GM10266 (cell line): ENCODE results near the gene ZBTB24.
"Not testable (repeated sequence)": the region's sequence is repeated elsewhere in the genome, so short reads cannot be mapped to it uniquely, and the experiment has no call there.

Experiments used
- DNase-seq: peaks from one replicate; pipeline ENCODE4 v3.0.0; 2012; ENCODE audit errors: extremely low spot score
- TF ChIP-seq, protein P1 (sequence below): IDR thresholded peaks from 2 replicates; pipeline ENCODE4 v1.5.1; 2012; ENCODE audit warnings: mild to moderate bottlenecking, low read depth; ENCODE audit not compliant: control insufficient read depth, insufficient read depth; ENCODE audit errors: missing control alignments

The ZBTB24 gene

DNA sequence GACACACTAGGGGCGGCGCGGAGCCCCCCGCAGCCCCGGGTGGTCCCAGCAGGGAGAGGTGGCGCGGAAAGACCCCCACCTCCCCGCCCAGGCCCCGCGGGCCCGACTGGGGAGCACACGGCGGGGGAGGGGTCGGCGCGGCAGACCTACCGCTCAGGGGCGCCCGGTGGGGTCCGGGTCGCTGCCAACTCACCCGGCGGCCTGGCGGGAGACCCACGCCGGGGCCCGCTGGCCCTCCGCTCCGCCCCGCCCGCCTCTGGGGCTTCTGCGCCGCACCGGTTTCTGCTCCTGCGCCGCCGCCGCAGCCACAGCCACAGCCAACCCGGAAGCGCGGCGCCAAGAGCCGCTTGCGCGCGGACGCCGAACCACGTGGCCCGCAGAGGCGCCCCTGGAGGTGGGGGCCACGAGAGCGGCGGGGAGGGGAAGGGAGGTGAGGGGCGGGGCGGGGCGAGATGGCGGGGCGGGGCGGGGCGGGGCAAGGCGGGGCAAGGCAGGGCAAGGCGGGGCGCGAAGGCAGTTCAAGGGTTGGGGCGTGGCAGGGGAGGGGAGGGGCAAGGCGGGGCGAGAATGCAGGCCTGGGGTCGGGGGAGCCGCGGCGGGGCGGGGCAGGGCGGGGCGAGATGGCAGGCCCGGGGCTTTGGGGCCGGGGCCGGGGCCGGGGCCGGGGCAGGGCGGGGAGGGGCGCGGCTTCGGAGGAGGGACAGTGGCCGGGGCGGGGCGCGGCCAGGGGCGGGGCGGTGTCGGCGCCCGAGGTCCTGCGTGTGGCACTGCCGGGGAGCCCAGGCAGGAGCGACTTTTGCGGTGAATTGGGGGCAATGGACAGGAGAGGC is at the start of gene ZBTB24:
ZBTB24 (minus strand) TSS at position 315 of the 830 bp plus-strand sequence. CDS start 1,193 bp downstream, outside the sequence.
- TF ChIP-seq, protein P1, sequence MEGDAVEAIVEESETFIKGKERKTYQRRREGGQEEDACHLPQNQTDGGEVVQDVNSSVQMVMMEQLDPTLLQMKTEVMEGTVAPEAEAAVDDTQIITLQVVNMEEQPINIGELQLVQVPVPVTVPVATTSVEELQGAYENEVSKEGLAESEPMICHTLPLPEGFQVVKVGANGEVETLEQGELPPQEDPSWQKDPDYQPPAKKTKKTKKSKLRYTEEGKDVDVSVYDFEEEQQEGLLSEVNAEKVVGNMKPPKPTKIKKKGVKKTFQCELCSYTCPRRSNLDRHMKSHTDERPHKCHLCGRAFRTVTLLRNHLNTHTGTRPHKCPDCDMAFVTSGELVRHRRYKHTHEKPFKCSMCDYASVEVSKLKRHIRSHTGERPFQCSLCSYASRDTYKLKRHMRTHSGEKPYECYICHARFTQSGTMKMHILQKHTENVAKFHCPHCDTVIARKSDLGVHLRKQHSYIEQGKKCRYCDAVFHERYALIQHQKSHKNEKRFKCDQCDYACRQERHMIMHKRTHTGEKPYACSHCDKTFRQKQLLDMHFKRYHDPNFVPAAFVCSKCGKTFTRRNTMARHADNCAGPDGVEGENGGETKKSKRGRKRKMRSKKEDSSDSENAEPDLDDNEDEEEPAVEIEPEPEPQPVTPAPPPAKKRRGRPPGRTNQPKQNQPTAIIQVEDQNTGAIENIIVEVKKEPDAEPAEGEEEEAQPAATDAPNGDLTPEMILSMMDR: no peak
- peak; percentile 96 for DNase-seq

DNA sequence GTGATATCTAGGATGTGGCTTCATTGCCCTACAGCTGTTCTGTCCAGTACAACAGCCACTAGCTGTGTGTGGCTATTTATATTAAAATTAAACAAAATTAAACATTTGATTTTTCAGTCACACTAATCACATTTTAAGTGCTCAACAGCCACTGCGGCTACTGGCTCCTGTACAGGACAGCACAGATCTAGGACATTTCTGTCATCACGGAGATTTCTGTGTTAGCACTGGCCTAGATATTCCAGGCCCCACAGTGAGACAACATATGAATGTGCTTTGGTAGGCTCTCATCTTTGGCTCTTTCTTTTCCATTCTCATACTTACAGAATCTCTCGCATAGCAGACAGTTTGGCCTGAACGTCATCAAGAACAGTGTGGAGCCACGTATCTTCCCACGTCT is 48.4 kb upstream of the ZBTB24 start:
- TF ChIP-seq, protein P1: no peak
- DNase-seq: no peak

DNA sequence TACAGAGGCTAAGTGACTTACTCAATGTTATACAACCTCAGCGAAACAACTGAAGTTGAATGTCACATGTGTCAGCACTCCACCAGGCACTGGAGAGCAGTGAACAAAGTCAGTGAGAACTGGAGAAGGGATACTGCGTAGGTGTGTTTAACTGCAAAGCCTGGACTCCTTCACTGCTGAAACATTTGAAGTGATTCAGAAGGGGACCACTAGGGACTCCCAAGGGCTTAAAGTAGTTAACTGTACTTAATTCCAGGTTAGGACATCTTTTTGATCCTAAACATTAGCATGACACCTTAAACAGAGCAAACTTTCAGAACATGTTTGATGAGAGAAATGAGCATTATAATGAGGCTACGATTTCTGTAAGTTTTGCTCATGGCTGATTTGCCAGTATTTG is 45.0 kb upstream of the ZBTB24 start:
- TF ChIP-seq, protein P1: no peak
- DNase-seq: no peak

DNA sequence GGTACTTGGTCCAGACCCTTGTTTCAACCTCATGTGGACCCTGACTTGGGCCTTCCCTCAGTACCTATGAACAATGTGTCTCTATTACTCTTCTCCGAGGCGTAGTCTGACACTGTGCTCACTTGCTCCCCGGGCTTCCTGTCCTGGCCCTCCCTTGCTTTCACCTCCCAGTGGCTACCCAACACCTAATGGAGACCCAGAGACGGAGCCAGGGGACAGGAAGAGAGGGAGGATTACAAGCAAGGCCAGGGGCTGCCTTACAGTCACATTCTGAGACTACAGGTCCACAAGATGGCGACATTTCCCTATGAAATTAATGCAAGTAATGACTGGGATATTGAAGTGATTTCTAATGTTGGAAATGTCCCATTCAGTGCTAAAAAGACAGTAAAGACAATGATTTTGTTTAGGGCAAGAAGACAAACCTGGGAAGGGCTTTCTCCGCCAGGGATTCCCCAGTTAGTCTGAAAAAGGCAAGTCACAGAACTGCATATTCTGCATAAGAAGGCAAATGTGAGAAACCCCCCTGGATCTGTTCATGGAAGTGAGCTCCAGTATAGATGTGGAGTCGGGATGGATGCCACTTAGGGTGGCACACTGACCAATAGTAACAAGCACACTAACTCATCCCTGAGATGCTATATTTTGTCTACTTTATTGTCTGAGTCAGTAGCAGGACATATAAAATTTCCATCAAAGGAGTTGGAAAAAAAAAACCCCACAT is 44.0 kb upstream of the ZBTB24 start:
- DNase-seq: peak; percentile 56
- TF ChIP-seq, protein P1: peak; percentile 82

DNA sequence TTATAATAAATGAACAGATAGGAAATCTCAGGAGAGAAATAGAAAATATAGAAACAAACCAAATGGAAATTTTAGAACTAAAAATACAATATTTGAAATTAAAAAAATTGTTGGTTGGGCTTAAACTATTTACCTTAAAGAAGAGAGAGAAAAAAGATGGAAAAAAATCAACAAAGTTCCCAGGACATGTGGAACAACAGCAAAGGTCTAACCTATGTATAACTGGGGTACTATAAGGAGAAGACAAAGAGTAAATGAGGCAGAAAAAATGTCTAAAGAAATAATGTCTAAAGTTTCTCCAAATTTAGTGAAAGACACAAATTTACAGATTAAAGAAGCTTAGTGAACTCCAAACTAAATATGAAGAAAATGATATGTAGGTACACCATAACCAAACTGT is 41.1 kb upstream of the ZBTB24 start:
- TF ChIP-seq, protein P1: no peak
- no peak for DNase-seq

DNA sequence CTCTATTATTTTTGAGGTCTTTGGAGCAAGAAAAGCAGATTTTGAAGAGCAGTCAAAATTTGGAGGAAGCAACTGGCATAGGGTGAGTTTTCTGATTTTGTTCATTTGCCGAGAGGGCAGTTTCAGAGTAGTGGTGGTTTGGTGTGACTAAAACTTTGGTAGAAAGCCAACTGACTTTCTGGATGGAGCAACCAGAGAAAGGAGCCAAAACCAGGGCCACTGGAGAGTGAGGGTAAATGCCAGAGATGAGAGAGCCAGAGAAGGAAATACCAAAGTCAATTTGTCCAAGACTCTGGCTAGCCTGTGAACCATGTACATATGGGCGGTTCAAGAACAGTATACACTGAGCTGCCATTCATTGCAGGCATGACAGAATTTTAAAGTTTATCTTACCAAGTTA is 40.5 kb upstream of the ZBTB24 start:
- TF ChIP-seq, protein P1: no peak
- no peak for DNase-seq

DNA sequence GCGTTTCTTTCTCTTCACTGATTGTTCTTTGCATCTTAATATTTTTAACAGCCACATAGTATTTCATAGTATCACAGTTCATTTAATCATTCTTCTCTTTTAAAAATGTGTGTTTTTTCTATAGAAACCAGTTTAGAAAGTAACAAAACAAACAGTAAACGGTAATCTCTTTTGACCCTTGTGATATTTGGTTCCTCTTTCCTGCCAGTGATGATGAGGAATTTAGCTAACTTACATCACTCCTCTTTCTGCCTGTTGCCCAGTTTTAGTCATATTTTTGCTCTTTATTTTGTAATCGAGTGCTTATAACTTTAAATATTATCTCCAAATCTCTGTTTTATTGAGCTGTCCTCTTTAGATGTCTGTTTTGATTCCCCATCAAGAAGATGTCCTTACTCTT is 38.1 kb upstream of the ZBTB24 start:
- DNase-seq: no peak
- TF ChIP-seq, protein P1: no peak

DNA sequence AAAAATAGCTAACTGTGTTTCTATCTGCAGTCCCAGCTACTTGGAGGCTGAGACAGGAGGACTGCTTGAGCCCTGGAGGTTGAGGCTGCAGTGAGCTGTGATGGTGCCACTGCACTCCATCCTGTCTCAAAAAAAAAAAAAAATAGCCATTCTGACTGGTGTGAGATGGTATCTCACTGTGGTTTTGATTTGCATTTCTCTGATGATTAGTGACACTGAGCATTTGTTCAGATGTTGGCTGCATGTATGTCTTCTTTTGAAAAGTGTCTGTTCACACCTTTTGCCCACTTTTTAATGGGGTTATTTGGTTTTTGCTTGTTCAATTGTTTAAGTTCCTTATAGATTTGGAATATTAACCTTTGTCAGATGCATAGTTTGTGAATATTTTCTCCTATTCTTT is 36.6 kb upstream of the ZBTB24 start:
- DNase-seq: not testable (repeated sequence)
